Panc1 (cell line): Measurements from ENCODE around the gene ZNFX1. TPM values are rescaled to one million over a fixed set of nuclear protein-coding genes. Genes with fewer than 3 reads are reported as not detected.

Experiments
- ATAC-seq: fragments of 200-7000 bp; cut with Tn5 transposase; 2 replicates; pipeline ENCODE4 v1.9.1; 2020; ENCODE audit warnings: mild to moderate bottlenecking, moderate library complexity
- BruUV-seq: library from RNA; stranded (reverse); fragments of 400-500 nt; replicated peaks from 2 replicates; lab custom pipeline; 2021; lab: Mats Ljungman, UMichigan
- CTCF ChIA-PET: fragments of 300-600 bp; sonication (Branson Sonifier 250); formaldehyde crosslinking; loops from one replicate; lab custom pipeline; 2022; ENCODE audit warnings: antibody characterized with exemption; lab: Charles Lee
- POLR2A ChIA-PET: fragments of 300-600 bp; sonication (Branson Sonifier 250); formaldehyde crosslinking; loops from one replicate; lab custom pipeline; 2022; ENCODE audit warnings: antibody characterized with exemption; lab: Charles Lee
- DNase-seq: peaks from one replicate; pipeline ENCODE4 v3.0.0-alpha.2; 2010; ENCODE audit warnings: low read depth, low spot score
- H3K27ac ChIP-seq: 2 replicates; pipeline ENCODE4 v1.5.1; 2011; ENCODE audit warnings: mild to moderate bottlenecking, low read length, inconsistent platforms
- H3K27me3 ChIP-seq: fragments of 200-500 bp; sonication (Bioruptor generic); 2 replicates; pipeline ENCODE4 v1.6.0; 2014; ENCODE audit warnings: low read length, inconsistent platforms; ENCODE audit not compliant: control insufficient read depth, insufficient read depth
- H3K36me3 ChIP-seq: fragments of 200-500 bp; sonication (Bioruptor generic); 2 replicates; pipeline ENCODE4 v1.5.1; 2014; ENCODE audit warnings: inconsistent platforms, mild to moderate bottlenecking, low read length, moderate library complexity; ENCODE audit not compliant: control insufficient read depth, insufficient read depth
- H3K4me1 ChIP-seq: 2 replicates; pipeline ENCODE4 v1.5.1; 2011; ENCODE audit warnings: inconsistent platforms, mild to moderate bottlenecking, low read length, moderate library complexity; ENCODE audit not compliant: control insufficient read depth, insufficient read depth
- H3K4me3 ChIP-seq, 2 experiments: 2 replicates each; pipeline ENCODE4 v1.5.1; 2011 to 2012; ENCODE audit warnings: low read depth in 2 of 2, low read length in 2 of 2, mild to moderate bottlenecking in 2 of 2, inconsistent platforms in 1 of 2, moderate library complexity in 1 of 2
- H3K9me3 ChIP-seq: fragments of 200-500 bp; sonication (Bioruptor generic); 2 replicates; pipeline ENCODE4 v1.5.1; 2014; ENCODE audit warnings: low read depth, mild to moderate bottlenecking, inconsistent platforms, low read length, moderate library complexity; ENCODE audit not compliant: control insufficient read depth, insufficient read depth
- POLR2AphosphoS5 ChIP-seq: IDR thresholded peaks from 2 replicates; pipeline ENCODE4 v1.6.1; 2012; ENCODE audit warnings: mild to moderate bottlenecking, low read depth, low read length, moderate library complexity
- SIN3A ChIP-seq: IDR thresholded peaks from 2 replicates; pipeline ENCODE4 v1.6.1; 2012; ENCODE audit warnings: low read depth, mild to moderate bottlenecking, low read length, moderate library complexity, borderline replicate concordance; ENCODE audit not compliant: insufficient read depth
- TCF7L2 ChIP-seq: IDR thresholded peaks from 2 replicates; pipeline ENCODE4 v1.6.1; 2011; ENCODE audit warnings: mild to moderate bottlenecking, low read depth, low read length, inconsistent platforms
- in situ Hi-C: cut with HindIII; loops from 2 replicates; pipeline ENCODE4 v1.10.0; 2016; ENCODE audit warnings: low sequenced_read_pairs, low pct_unique_long_range_greater_than_20kb
- intact Hi-C: fragments of 100-400 bp; cut with micrococcal nuclease; formaldehyde crosslinking; loops from one replicate; pipeline ENCODE4 v1.10.0; 2022; ENCODE audit not compliant: unreplicated experiment
- total RNA-seq: library from RNA; stranded (reverse); gene quantifications from one replicate; pipeline ENCODE4 v1.2.1, GENCODE V29; 2021; ENCODE audit not compliant: unreplicated experiment
- TF ChIP-seq, protein P1 (sequence below), 2 experiments: IDR thresholded peaks; 2 replicates each; pipeline ENCODE4 v1.6.1; 2011 to 2012; ENCODE audit warnings: low read depth in 2 of 2, control low read depth in 1 of 2, low read length in 1 of 2, mild to moderate bottlenecking in 1 of 2, moderate library complexity in 1 of 2; ENCODE audit not compliant: insufficient read depth in 1 of 2
- TF ChIP-seq, protein P2 (sequence below): fragments of 450-650 bp; IDR thresholded peaks from 2 replicates; pipeline ENCODE4 v1.5.1; 2017; ENCODE audit warnings: mild to moderate bottlenecking

ZNFX1 gene
- total RNA-seq, 1 experiment from 2014 or later, result 39.4 TPM

DNA sequence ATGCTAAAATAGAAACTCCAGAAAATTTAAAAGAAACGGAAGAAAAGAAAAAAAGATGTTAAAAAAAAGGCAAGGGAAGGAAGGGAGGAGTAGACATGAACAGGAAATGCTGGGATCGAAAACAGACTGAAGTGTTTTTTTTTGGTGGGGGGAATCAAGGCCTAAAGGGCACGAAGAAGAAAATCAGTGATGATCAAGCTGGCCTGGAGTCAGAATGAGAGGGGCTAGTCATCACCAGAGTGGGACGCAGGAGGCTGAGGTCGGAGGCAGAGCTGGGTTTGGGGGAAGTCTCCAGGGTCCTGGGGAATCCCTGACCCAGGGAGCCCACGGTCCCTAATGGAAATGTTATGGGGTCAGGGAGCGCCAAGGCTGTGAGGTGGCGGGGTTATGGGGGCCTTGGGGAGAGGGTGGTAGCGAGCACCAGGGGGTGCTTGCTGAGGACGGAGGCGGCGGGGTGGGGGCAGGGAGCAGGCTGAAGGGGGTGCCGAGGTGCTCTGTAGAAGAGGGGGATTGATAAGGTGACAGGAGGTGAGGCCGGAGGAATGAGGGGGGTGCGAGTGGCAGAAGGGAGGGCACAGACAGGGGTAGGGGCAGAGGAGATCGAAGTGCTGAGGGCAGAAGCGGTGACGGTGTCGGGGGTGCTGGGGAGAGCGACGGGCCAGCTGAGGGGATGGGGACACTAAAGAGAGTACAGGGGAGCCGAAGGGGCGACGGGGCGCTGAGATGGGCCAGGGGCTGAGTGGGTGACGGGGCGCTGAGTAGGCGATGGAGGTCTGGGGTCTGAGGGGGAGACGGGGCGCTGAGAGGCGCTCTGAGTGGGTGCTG, 684 bp downstream of the ZNFX1 start:
- in situ Hi-C loops (no loop called here), intact Hi-C loops (no loop called here)
- H3K4me1 ChIP-seq, result peaks cover 18% of the 10 kb centered on the region
- BruUV-seq, result no TSS peak
- TF ChIP-seq, protein P1, sequence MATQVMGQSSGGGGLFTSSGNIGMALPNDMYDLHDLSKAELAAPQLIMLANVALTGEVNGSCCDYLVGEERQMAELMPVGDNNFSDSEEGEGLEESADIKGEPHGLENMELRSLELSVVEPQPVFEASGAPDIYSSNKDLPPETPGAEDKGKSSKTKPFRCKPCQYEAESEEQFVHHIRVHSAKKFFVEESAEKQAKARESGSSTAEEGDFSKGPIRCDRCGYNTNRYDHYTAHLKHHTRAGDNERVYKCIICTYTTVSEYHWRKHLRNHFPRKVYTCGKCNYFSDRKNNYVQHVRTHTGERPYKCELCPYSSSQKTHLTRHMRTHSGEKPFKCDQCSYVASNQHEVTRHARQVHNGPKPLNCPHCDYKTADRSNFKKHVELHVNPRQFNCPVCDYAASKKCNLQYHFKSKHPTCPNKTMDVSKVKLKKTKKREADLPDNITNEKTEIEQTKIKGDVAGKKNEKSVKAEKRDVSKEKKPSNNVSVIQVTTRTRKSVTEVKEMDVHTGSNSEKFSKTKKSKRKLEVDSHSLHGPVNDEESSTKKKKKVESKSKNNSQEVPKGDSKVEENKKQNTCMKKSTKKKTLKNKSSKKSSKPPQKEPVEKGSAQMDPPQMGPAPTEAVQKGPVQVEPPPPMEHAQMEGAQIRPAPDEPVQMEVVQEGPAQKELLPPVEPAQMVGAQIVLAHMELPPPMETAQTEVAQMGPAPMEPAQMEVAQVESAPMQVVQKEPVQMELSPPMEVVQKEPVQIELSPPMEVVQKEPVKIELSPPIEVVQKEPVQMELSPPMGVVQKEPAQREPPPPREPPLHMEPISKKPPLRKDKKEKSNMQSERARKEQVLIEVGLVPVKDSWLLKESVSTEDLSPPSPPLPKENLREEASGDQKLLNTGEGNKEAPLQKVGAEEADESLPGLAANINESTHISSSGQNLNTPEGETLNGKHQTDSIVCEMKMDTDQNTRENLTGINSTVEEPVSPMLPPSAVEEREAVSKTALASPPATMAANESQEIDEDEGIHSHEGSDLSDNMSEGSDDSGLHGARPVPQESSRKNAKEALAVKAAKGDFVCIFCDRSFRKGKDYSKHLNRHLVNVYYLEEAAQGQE (IDR thresholded peaks at IDR 0.05; ENCODE audit: insufficient read depth in 1 of 2, low read depth in 2 of 2, low read length in 1 of 2), result no peak
- TF ChIP-seq TCF7L2 (no peak), SIN3A (no peak), POLR2AphosphoS5 (no peak)
- TF ChIP-seq, protein P2, sequence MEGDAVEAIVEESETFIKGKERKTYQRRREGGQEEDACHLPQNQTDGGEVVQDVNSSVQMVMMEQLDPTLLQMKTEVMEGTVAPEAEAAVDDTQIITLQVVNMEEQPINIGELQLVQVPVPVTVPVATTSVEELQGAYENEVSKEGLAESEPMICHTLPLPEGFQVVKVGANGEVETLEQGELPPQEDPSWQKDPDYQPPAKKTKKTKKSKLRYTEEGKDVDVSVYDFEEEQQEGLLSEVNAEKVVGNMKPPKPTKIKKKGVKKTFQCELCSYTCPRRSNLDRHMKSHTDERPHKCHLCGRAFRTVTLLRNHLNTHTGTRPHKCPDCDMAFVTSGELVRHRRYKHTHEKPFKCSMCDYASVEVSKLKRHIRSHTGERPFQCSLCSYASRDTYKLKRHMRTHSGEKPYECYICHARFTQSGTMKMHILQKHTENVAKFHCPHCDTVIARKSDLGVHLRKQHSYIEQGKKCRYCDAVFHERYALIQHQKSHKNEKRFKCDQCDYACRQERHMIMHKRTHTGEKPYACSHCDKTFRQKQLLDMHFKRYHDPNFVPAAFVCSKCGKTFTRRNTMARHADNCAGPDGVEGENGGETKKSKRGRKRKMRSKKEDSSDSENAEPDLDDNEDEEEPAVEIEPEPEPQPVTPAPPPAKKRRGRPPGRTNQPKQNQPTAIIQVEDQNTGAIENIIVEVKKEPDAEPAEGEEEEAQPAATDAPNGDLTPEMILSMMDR, result no peak
- H3K9me3 ChIP-seq, result no peaks in the 10 kb centered on the region
- H3K36me3 ChIP-seq, result peaks cover 39% of the 10 kb centered on the region
- peak overlapping the region; percentile 93 to 96 for H3K4me3 ChIP-seq
- H3K27ac ChIP-seq, result peak overlapping the region; percentile 77
- ChIA-PET POLR2A (interaction anchor here (0.7 kb wide), 1 partner anchor 614 kb away, joined by 3 read pairs; no protein-coding TSS in a partner anchor), CTCF (no interaction called here)
- no peak for DNase-seq
- ATAC-seq, result no peak
- H3K27me3 ChIP-seq, result no peaks in the 10 kb centered on the region

DNA sequence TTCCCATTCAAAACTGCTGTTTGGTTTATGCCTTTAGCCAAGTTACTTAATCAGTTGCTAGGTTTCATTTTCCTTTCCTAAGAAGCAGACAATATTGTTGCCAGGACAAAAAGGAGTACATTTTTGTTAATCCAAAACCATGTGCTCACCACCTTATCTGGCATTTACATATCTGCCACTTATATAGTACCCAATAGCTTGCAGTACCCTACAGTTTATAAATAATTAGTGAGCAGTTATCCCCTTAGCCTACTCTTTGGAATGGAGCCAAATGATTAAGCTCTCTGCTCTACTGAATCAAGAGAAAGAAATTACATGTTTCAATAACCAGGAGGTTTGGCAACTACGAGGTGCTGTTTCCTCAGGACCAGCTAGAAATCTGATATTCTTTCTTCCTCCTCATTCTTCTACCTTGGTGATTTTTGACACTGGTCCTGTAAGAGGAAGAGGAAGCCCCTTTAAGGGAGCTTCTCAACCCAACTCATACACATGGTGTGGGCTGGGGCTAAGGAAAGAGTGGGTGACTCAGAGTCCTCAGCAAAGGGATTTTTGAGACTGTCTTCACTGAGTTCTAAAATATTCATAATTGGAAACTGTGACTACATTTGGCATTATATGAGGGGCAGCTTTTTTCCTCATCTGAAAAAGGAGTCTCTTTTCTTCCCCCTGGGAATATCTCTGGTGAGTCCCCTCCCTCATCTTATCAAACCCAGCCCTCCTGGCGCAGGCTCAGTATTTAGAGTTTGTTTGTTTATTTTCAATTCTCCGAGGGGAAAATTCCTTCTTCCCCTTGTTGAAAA, 1.5 kb downstream of the ZNFX1 start:
- BruUV-seq, result TSS peak; percentile 82
- DNase-seq (no peak), ATAC-seq (no peak)
- ChIA-PET CTCF (no interaction called here), POLR2A (interaction anchor here (0.6 to 0.7 kb wide), 2 partner anchors 93 to 615 kb away, joined by 3 to 5 read pairs; no protein-coding TSS in a partner anchor)
- H3K27me3 ChIP-seq, result no peaks in the 10 kb centered on the region
- intact Hi-C loops (no loop called here), in situ Hi-C loops (no loop called here)
- peak overlapping the region; percentile 93 to 96 for H3K4me3 ChIP-seq
- H3K9me3 ChIP-seq, result no peaks in the 10 kb centered on the region
- H3K4me1 ChIP-seq, result peaks cover 10% of the 10 kb centered on the region
- H3K36me3 ChIP-seq, result peaks cover 36% of the 10 kb centered on the region
- TF ChIP-seq TCF7L2, result no peak
- TF ChIP-seq, protein P1 (IDR thresholded peaks at IDR 0.05; ENCODE audit: insufficient read depth in 1 of 2, low read depth in 2 of 2, low read length in 1 of 2), result no peak
- TF ChIP-seq, protein P2, result no peak
- TF ChIP-seq POLR2AphosphoS5, result no peak
- no peak for TF ChIP-seq SIN3A
- peak overlapping the region; percentile 77 for H3K27ac ChIP-seq
